ENCODE measurements around the gene CCDC73.

DNA sequence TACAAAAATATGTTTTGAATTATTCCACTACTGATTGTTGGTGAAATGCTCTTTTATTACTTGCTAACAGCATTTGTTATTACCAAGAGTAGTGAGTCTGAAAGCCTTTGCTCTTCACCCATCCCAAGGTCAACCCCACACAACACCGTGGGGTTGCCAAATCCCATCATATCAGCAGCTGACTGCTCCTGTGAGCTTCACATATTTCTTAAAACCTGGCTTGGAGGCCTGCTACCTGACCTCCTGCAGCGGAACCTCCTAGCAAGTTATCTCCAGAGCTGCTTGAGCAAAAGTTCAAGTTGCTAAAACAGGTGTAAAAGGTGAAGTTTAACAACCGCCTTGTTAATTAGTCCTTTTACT, 230.9 kb downstream of the CCDC73 start:
- TF ChIP-seq POLR2A (IDR thresholded peaks at IDR 0.05; ENCODE audit: low read depth, low read length) (no peak), MXI1 (IDR thresholded peaks at IDR 0.05; ENCODE audit: borderline replicate concordance, low read depth, low read length) (no peak), MAZ (IDR thresholded peaks at IDR 0.05; ENCODE audit: borderline replicate concordance, low read depth, low read length) (no peak), SMC3 (IDR thresholded peaks at IDR 0.05; ENCODE audit: low read depth, low read length) (no peak), RAD21 (IDR thresholded peaks at IDR 0.05; ENCODE audit: low read length) (no peak), FOS (IDR thresholded peaks at IDR 0.05; ENCODE audit: low read depth, low read length) (no peak), BHLHE40 (IDR thresholded peaks at IDR 0.05; ENCODE audit: low read depth, low read length) (no peak), CEBPB (IDR thresholded peaks at IDR 0.05; ENCODE audit: low read depth, low read length) (no peak), RFX5 (IDR thresholded peaks at IDR 0.05; ENCODE audit: low read depth, low read length) (no peak), CHD1 (IDR thresholded peaks at IDR 0.05; ENCODE audit: low read depth, low read length) (no peak), MAFK (IDR thresholded peaks at IDR 0.05; ENCODE audit: low read depth, low read length) (no peak), RCOR1 (IDR thresholded peaks at IDR 0.05; ENCODE audit: insufficient replicate concordance, low read length) (no peak)
- TF ChIP-seq, protein P1, sequence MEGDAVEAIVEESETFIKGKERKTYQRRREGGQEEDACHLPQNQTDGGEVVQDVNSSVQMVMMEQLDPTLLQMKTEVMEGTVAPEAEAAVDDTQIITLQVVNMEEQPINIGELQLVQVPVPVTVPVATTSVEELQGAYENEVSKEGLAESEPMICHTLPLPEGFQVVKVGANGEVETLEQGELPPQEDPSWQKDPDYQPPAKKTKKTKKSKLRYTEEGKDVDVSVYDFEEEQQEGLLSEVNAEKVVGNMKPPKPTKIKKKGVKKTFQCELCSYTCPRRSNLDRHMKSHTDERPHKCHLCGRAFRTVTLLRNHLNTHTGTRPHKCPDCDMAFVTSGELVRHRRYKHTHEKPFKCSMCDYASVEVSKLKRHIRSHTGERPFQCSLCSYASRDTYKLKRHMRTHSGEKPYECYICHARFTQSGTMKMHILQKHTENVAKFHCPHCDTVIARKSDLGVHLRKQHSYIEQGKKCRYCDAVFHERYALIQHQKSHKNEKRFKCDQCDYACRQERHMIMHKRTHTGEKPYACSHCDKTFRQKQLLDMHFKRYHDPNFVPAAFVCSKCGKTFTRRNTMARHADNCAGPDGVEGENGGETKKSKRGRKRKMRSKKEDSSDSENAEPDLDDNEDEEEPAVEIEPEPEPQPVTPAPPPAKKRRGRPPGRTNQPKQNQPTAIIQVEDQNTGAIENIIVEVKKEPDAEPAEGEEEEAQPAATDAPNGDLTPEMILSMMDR (conservative IDR thresholded peaks at IDR 0.05; ENCODE audit: low read depth, low read length): no peak
- TF ChIP-seq, protein P2, sequence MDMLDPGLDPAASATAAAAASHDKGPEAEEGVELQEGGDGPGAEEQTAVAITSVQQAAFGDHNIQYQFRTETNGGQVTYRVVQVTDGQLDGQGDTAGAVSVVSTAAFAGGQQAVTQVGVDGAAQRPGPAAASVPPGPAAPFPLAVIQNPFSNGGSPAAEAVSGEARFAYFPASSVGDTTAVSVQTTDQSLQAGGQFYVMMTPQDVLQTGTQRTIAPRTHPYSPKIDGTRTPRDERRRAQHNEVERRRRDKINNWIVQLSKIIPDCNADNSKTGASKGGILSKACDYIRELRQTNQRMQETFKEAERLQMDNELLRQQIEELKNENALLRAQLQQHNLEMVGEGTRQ (IDR thresholded peaks at IDR 0.05; ENCODE audit: low read depth, low read length): no peak
